Activated CD4-positive, CD25-positive, alpha-beta regulatory T cell treated with anti-CD3 and anti-CD28 coated beads, Interleukin-2, amount 50 U/mL, for 72 hours (primary cell): ENCODE results near the gene ZSCAN5B.
"Not testable (repeated sequence)": the region's sequence is repeated elsewhere in the genome, so short reads cannot be mapped to it uniquely, and the experiment has no call there.

ENCODE experiments used
- DNase-seq: peaks from one replicate; pipeline ENCODE4 v3.0.0; 2021

Gene ZSCAN5B

DNA sequence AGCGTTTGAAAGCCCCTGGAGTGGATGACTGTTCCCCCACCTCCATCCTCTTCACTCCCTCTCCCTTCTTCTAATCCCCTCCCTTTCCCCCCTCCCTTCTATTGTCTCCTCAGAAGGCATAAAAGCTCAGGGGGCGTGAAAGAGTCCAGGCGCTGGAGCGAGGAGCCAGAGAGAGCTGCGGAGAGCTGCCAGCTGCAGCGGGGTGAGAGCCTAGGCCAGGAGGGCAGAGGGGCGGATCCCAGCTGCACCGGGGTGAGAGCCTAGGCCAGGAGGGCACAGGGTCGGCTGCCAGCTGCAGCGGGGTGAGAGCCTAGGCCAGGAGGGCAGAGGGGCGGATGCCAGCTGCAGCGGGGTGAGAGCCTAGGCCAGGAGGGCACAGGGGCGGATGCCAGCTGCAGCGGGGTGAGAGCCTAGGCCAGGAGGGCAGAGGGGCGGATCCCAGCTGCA lies 21.7 kb downstream of the ZSCAN5B start, which contains the start of gene GALP:
GALP (plus strand) TSS at position 148 of the 447 bp plus-strand sequence. CDS start 1,101 bp downstream, outside the sequence.
- not testable (repeated sequence) for DNase-seq

DNA sequence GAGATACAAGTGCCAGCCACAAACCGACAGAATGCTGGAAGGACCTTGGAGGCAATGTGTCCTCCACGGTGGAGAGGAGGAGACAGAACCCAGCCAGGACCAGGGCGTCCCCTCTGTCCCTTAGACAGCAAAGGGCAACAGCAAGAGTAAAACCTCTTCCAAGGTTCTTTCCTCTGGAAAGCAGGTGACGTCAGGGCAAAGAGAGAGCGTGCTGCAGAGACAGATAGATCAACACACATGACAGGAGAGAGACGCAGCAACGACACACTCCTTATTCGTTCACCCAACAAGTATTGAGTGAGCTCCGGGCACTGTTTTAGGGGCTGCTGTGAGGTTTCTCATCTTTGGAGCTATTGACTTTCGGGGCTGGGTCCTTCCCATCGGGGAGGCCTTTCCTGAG lies 23.0 kb downstream of the ZSCAN5B start:
- no peak for DNase-seq

DNA sequence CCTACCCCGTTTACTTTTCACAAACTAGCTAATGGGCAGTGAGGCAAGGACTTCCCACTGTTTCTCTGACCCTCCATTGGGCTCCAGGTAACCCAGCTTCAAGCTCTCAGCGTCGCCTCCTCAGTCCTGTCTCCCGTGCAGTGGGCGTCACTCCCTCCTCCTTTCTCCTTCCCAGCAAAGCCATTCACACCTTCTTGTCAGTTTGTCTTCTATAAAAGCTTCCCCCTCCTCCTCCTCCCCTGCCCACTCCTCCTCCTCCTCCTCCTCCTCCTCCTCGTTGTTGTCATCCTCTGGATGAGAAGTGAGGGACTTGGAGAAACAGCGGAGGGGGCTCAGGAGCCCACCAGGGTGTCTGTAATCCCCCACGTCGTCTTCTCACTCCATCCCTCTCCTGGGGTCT lies 23.5 kb downstream of the ZSCAN5B start:
- no peak for DNase-seq

DNA sequence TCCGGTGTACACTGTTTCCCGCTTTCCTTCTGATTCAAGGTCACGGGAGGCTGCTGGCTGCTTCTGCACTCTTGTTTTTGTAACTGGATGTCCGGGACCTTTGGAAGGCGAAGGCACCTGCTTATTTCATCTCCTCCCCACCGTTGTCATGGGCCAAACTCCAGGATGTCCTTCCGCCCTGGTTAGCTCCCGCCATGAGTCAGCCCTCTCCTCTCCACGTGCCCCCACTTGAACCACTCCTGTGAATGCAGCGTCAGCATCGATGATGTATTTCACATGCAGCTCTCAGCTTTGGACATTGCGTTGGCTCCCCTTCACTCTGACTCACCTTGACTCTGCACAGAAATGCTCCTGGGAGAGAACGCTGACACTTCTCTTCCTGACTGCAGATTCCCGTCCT lies 27.3 kb downstream of the ZSCAN5B start:
- no peak for DNase-seq

DNA sequence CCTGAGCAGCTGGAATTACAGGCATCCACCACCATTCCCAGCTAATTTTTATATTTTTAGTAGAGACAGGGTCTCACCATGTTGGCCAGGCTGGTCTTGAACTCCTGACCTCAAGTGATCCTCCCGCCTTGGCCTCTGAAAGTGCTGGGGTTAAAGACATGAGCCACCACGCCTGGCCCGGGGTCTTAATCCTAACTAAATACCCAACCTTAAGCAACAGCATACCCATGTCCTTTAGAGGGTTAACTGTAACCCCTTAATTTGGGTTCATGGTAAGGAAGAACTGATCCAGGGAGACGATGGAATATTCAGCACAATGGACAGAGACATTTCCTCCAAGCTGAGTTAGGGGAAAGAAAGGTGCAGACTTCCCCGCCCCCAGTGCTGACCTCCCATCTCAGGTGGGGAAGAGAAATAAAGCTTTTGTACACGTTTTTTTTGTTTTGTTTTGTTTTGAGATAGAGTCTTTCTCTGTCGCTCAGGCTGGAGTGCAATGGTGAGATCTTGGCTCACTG lies 30.5 kb downstream of the ZSCAN5B start:
- DNase-seq: no peak

DNA sequence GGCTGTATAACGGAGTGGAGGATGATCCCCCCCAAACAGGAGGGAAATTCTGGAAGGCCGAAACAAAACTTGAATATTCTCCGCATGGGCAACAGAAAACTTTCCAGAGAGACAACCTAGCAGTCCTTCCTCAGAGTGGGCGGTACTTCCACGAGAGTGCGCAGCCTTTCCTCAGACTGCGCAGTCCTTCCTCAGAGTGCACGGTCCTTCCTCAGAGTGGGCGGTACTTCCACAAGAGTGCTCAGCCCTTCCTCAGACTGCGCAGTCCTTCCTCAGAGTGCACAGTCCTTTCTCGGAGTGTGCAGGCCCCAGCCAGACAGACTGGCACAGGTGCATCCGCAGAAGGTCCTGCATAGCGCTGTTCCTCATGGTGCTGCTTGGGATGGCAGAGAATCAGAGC lies 34.5 kb downstream of the ZSCAN5B start:
- no peak for DNase-seq

DNA sequence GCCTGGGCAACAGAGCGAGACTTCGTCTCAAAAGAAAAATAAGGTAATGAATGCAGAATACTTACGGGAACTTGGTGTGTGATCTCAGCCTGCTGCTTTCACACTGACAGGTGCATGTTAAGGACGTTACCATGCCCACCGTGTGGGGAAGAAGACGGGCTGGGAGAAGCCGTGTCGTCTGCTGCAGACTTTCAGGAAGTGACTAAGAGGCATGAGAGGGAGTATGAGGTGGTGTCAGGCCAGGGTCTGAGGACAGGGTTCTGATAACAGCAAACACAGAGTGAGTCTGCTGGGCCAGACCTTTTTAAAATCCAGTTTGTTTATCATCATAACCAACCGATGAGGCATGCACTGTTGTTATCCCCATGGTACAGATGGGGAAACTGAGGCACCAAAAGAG lies 35.3 kb downstream of the ZSCAN5B start:
- DNase-seq: no peak

DNA sequence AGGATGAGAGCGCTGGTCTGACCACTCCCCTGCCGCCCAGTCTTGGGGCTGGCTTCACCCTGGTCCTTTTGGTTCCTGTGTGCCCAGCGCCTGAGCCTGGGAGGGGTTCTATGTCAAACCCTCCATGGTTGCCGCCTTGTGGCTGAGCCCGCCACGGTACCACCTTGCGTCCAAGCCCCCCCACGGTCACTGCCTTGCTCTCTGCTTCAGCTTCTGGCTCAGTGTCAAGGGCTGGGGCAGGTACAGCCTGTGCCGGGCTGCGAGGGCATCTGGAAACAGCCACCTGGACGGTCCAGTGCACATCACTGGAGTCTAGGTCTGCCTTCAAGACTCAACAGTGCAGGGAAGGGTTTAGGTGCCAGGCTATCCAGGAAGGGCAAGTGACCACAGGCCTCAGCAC lies 36.0 kb downstream of the ZSCAN5B start:
- no peak for DNase-seq

DNA sequence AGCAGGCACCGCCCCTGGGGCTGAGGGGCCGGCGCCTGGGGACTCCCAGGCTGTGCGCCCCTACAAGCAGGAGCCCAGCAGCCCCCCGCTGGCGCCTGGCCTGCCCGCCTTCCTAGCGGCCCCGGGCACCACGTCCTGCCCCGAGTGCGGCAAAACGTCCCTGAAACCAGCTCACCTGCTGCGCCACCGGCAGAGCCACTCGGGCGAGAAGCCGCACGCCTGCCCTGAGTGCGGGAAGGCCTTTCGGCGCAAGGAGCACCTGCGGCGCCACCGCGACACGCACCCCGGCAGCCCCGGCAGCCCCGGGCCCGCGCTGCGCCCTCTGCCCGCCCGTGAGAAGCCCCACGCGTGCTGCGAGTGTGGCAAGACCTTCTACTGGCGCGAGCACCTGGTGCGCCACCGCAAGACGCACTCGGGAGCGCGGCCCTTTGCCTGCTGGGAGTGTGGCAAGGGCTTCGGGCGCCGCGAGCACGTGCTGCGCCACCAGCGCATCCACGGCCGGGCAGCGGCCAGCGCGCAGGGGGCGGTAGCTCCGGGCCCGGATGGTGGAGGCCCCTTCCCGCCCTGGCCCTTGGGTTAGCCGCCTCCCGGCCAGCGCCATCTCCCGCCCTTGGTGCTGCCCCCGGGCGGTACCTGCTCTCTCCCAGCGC lies 37.8 kb downstream of the ZSCAN5B start:
- no peak for DNase-seq

DNA sequence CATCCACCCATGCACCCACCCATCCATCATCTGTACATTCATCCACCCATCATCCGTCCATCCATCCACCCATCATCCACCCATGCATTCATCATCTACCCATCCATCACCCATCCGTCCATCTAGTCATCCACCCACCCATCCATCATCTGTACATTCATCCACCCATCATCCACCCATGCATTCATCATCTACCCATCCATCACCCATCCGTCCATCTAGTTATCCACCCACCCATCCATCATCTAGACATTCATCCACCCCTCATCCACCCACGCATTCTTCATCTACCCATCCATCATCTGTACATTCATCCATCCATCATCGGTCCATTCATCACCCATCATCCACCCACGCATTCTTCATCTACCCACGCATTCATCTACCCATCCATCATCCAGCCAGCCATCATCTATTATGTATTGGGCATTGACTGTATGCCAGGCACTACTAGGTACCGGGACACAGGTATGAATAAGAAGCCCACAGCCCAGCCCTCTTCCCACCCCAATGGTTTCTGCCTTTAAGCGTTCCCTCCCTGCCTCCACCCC lies 38.5 kb downstream of the ZSCAN5B start:
- no peak for DNase-seq

DNA sequence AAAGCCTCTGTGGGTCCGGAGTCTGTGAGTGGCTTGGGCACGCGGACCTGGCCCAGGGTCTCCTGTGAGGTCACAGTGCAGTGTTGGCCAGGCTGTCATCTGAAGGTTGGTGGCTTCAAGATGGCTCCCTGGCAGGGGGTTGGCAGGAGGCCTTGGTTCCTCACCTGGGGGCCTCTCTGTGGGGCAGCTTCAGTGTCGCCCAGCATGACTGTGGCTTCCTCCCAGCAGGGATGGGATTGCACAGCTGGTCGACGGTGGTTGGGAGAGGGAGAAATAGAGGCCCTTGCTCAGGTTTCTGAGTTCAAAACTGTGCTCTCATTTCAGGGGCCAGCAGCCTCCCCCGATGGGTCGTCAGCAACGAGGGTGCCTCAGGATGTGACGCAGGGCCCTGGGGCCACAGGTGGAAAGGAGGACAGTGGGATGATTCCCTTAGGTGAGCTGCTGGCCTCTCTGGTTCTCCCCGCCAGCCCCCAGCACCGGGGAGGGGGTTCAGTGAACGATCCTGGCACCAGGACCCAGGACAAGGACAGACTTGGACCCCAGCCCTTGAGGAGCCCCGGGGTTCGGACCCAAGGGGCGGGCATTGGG lies 39.3 kb downstream of the ZSCAN5B start:
- no peak for DNase-seq

DNA sequence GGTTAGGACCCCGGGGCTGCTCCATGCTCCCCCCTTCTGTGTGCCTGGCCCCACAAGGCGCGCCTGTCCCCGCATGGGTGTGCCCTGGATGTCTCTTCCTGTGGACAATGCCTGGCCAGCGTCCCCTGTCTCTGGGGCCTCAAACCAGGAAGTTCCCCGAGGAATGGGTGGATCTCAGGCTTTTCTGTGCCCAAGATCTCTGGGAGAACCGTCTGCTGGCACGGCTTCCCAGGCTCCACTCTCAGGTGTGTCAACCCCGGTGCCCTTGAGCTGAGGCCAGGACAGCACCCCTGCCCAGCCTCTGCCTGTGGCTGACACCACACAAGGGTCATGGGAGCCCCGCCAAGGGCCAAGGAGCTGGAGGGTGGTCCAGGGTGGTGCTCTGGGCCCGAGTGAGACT lies 40.8 kb downstream of the ZSCAN5B start:
- DNase-seq: no peak

DNA sequence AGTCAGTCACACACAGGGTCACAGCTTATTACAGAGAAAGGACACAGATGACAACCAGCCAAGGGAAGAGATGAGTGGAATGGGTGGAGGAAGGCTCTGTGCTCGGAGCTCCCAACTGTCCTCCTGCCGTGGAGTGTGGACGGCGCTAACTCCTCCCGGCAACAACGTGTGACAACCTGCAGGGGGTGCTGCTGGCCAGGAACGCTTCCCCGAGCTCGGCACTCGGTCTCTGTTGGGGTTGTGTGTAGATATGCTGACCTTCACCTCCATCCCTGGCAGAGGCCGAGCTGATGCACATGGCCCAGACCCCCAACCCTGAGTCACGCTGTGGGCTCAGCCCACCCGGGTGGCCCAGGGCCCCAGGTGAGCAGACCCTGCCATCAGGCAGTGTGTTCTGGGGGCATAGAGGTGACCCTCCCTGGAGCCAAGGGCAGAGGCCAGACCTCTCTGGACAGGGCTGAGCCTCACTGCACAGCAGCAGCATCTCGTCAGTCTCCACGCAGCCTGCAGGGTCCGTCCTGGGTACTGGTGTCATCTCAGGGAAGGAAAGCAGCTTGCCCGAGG lies 42.4 kb downstream of the ZSCAN5B start:
- DNase-seq: no peak

DNA sequence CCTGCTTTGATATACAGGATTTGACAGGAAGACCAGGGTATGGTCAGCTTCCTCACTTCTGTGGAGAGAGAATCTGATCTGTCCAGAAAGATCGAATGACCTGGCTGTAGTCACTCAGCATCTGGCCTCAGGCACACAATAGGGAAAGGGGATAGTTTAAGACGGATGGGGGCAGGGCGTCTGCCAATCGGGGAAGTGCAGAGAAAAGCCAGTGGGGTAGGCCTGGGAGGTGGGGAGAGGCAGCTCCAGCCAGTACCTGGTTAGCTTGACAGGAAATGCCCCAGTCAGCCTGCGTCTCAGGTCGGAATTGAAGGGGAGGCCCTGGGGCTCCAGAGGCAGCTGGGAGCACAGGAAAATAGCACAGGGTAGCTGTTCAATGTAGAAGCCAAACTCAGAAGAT lies 44.1 kb downstream of the ZSCAN5B start:
- no peak for DNase-seq

DNA sequence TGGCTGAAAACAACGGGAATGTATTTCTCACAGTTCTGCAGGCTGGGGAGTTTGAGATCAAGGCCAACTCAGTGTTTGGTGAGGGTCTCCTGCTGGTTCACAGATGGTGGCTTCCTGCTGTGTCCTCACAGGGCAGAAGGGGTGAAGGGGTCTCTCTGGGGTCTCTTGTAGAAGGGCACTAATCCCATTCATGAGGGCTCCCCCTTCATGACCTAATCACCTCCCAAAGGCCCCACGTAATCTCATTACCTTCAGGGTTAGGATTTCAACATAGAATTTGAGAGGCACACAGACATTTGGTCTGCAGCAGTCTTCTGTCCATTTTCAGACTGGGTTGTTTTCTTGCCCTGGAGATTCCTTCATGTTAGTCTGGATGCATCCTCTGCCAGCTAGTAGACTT lies 44.9 kb downstream of the ZSCAN5B start:
- no peak for DNase-seq

DNA sequence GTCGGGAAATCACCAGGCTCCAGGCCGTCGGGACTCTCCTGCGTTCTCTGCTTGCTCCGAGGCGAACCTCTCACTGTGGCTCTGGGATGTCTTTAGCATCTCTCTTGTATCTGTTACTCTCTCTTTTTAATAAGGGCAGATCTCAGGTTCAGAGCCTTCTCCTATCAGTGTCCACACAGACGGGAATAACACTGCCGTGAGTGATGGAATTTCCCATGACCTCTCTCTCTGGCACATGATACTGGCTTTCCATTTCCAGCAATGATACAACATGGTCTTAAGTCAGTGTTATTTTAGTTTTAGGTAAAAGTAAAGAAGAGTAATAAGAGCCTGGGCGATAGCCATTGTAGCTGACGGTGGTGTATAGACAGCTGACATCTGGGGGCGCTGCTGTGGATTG lies 47.2 kb downstream of the ZSCAN5B start:
- DNase-seq: no peak

DNA sequence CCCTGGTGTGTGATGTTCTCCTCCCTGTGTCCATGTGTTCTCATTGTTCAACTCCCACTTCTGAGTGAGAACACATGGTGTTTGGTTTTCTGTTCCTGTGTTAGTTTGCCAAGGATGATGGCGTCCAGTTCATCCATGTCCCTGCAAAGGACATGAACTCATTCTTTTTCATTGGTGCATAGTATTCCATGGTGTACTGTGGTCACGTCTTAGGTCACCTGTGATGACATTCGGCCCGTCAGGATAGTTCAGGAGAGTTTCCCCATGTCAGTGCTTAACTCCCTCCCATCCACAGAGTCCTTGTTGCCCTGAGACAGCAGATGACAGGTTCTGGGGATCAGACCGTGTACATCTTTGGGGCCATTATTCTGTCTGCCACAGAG lies 47.9 kb downstream of the ZSCAN5B start:
- no peak for DNase-seq

DNA sequence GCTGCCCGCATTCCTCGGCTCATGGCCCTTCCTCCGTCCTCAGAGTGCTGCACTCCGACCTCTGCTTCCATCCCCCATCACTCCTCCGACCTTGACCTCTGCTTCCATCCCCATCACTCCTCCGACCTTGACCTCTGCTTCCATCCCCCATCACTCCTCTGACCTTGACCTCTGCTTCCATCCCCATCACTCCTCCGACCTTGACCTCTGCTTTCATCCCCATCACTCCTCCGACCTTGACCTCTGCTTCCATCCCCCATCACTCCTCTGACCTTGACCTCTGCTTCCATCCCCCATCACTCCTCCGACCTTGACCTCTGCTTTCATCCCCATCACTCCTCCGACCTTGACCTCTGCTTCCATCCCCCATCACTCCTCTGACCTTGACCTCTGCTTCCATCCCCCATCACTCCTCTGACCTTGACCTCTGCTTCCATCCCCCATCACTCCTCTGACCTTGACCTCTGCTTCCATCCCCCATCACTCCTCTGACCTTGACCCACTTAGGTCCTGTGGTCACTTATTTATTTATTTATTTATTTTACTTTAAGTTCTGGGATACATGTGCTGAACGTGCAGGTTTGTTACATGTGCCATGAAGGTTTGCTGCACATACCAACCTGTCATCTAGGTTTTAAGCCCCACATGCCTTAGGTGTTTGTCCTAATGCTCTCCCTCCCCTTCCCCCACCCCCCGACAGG lies 48.5 kb downstream of the ZSCAN5B start:
- DNase-seq: not testable (repeated sequence)

DNA sequence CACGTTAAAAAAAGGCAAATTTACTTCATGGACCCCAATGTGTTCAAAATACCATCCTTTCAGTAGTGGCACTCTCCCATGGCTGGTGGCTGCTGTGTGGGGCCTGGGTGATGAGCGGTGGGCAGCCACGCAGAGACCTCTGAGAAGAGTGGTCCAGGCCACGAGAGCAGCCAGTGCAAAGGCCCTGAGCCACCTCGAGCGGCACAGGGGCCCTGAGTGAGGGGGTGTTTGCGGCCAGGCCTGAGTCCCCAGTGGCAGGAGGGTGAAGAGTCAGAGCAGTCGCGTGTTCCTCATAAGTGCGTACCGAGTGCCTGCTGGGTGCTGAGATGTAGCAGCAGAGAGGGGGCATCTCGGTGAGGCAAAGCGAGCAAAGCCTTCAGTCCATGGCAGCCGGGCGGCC lies 49.5 kb downstream of the ZSCAN5B start:
- DNase-seq: no peak

DNA sequence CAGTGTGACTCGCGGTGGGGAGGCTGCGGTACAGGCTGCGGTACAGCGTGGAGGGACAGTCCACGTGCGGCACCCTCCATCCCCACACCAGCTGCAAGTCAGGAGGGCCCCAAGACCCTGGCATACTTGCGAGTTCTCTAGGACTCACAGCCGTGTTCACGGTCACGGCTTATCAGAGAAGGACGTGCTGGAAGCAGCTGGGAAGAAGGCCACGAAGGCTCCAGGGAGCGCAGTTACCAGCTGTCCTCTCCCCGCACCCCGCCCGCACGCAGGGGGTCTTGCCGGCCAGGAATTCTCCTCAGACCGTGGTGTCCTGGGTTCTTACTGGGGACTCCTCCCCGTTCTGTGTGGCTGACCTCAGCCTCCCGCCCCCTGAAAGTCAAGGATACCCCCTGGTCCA lies 50.3 kb downstream of the ZSCAN5B start:
- DNase-seq: no peak

DNA sequence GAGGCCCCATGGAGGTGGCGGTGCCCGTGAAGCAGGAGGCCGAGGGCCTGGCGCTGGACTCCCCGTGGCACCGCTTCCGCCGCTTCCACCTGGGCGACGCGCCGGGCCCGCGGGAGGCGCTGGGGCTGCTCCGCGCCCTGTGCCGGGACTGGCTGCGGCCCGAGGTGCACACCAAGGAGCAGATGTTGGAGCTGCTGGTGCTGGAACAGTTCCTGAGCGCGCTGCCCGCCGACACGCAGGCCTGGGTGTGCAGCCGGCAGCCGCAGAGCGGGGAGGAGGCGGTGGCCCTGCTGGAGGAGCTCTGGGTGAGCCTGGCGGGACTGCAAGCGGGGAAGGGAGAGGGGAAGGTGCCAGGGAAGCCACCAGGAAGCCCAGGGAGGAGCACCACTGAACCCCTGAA lies 50.7 kb downstream of the ZSCAN5B start:
- DNase-seq: no peak

DNA sequence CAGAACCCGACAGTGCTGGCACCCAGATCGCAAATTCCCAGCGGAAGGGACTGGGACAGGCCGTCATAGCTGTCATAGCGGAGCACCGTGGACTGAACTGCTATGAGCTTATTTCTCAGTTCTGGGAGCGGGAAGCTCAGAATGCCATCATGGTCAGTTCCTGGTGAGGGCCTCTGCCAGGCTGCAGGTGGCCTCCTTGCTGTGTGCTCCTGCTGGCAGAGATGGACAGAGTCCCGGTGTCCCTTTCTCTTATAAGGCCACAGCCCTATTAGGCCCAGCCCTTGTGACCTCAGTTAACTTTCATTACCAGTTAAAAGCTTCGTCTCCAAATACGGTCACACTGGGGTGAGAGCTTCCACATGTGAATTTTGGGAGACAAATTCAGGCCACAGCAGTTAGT lies 51.9 kb downstream of the ZSCAN5B start:
- DNase-seq: no peak

DNA sequence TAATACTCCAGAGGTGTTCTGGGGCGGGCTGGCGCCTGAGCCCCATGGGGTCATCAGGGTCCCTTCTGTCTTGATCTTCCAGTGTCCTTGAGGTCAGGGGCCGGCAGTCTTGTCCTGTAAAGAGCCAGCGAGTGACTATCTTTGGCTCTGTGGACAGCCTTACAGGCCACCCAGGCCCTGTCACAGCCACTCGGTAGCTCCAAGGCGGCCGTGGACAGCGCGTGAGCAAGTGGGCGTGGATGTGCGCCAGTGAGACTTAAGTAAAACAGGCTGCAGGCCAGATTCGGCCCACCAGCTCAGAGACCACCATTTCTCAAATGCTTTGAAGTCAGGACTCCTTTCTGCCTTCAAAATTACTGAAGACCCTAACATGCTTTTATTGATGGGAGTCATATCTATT lies 52.8 kb downstream of the ZSCAN5B start:
- DNase-seq: no peak

DNA sequence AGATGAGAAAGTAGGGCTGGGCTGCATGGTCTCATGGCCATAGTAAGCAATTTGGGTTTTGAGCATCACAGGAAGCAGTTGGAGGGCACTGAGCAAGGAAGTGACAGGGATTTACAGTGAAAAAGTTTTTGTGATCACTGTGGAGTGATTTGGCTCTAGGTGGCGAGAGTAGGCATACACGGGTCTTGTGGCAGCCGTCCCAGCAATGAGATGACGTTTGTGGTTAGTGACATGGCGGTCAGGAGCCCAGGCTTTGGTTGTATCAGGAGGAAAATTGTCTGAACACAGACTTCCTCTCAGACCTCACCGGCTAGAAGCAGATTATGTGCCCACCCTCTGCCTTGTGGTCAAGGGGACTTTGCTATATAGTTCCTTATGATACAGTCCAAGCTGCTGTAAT lies 53.2 kb downstream of the ZSCAN5B start:
- no peak for DNase-seq
